Measurements from ENCODE around the gene ZNF787. TPM values are rescaled to one million over a fixed set of nuclear protein-coding genes. Genes with fewer than 3 reads are reported as not detected.

The ZNF787 gene
- total RNA-seq, 1 donor, result 15.9 TPM

GRCh38 chr19:56117889-56118288 is 3.2 kb downstream of the ZNF787 start:
- no peak overlapping the region for H3K4me3 ChIP-seq (ENCODE audit: low read depth, low read length)
- TF ChIP-seq, protein P1, sequence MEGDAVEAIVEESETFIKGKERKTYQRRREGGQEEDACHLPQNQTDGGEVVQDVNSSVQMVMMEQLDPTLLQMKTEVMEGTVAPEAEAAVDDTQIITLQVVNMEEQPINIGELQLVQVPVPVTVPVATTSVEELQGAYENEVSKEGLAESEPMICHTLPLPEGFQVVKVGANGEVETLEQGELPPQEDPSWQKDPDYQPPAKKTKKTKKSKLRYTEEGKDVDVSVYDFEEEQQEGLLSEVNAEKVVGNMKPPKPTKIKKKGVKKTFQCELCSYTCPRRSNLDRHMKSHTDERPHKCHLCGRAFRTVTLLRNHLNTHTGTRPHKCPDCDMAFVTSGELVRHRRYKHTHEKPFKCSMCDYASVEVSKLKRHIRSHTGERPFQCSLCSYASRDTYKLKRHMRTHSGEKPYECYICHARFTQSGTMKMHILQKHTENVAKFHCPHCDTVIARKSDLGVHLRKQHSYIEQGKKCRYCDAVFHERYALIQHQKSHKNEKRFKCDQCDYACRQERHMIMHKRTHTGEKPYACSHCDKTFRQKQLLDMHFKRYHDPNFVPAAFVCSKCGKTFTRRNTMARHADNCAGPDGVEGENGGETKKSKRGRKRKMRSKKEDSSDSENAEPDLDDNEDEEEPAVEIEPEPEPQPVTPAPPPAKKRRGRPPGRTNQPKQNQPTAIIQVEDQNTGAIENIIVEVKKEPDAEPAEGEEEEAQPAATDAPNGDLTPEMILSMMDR (IDR thresholded peaks at IDR 0.05; ENCODE audit: insufficient read depth, low read length), result no peak
- no peak for DNase-seq (ENCODE audit: low read depth)

- no peak overlapping the region for H3K4me3 ChIP-seq (ENCODE audit: low read depth, low read length)
- no peak for DNase-seq (ENCODE audit: low read depth)
- TF ChIP-seq, protein P1 (IDR thresholded peaks at IDR 0.05; ENCODE audit: insufficient read depth, low read length), result no peak
Measured at GRCh38 chr19:56117376-56117884, 3.7 kb downstream of the ZNF787 start.

- H3K4me3 ChIP-seq (ENCODE audit: low read depth, low read length), result no peak overlapping the region
- no peak for DNase-seq (ENCODE audit: low read depth)
- TF ChIP-seq, protein P1 (IDR thresholded peaks at IDR 0.05; ENCODE audit: insufficient read depth, low read length), result no peak
Measured at GRCh38 chr19:56116606-56117005, 4.5 kb downstream of the ZNF787 start.

DNA sequence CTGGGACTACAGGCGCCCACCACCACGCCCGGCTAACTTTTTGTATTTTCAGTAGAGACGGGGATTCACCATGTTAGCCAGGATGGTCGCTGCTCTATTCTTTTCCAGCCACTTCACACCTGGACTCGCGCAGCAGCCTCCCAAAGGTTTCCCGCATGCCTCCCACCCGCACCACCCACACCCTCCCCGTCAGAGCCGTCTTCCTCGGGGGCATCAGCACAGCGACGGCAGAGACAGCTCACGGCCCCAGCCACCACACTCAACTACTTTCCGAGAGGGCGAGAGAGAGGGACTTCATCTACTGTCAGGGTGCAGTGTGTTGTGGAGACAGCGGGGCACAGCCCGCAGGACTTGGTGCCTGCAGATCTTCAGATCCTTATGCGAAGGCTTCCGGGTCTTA is 5.6 kb downstream of the ZNF787 start:
- no peak for DNase-seq (ENCODE audit: low read depth)
- no peak overlapping the region for H3K4me3 ChIP-seq (ENCODE audit: low read depth, low read length)
- TF ChIP-seq, protein P1 (IDR thresholded peaks at IDR 0.05; ENCODE audit: insufficient read depth, low read length), result no peak

DNA sequence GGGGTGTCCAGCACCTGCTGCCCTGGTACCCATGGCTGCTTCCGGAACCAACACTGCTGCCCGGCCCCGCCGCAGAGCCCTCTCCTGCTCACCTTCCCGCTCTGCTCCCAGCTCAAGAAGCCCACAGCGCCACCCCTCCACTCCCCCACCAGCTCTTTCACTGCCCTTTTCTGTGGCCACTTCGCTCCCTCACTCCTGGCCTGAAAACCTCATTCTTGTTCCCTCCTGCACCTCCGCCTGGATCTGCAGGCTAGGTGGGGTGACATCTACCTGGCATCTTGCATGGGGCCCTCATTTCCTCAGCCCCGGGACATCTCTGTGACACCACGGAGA is 6.4 kb downstream of the ZNF787 start:
- TF ChIP-seq, protein P1 (IDR thresholded peaks at IDR 0.05; ENCODE audit: insufficient read depth, low read length), result no peak
- DNase-seq (ENCODE audit: low read depth), result no peak
- no peak overlapping the region for H3K4me3 ChIP-seq (ENCODE audit: low read depth, low read length)

DNA sequence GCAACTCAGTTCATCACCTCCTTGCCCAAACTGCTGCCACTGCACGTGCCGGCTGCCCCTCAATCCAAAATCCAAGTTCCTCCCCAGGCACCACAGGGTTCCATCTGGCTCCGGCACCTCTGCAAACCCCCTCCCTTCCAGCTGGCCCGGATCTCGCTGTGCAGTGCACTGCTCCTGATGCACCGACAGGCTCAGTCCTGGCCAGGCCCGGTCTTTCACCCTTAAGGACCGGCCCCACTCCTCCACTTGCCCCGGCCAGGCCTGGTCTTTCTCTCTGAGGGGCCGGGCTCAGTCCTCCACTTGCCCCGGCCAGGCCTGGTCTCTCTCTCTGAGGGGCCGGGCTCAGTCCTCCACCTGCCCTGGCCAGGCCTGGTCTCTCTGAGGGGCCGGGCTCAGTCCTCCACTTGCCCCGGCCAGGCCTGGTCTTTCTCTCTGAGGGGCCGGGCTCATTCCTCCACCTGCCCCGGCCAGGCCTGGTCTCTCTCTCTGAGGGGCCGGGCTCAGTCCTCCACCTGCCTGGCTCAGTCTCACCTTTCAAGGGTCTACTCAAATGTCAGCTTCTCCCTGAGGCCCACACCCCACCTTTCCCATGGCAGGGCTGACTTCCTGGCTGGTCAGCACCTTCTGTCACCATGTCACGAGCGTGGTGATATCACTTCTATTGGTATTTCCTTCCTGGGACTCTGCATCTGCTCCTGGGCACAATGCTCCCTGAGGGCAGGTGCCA is 6.9 kb downstream of the ZNF787 start:
- DNase-seq (ENCODE audit: low read depth), result no peak
- TF ChIP-seq, protein P1 (IDR thresholded peaks at IDR 0.05; ENCODE audit: insufficient read depth, low read length), result no peak
- no peak overlapping the region for H3K4me3 ChIP-seq (ENCODE audit: low read depth, low read length)
